ENCODE measurements around the gene IFNB1.
A peak's percentile ranks its signal among the peaks of the same experiment; 100 is the strongest.

Gene IFNB1

GRCh38 chr9:21096172-21096900 is 18.6 kb upstream of the IFNB1 start:
- no peak overlapping the region for H3K4me3 ChIP-seq (ENCODE audit: insufficient read depth, low read depth, low read length, poor library complexity, severe bottlenecking)

GRCh38 chr9:21095561-21095960 is 17.8 kb upstream of the IFNB1 start:
- Histone ChIP-seq H3K27me3 (replicated peaks; ENCODE audit: control insufficient read depth, insufficient read depth, low read length, poor library complexity, severe bottlenecking) (no peaks in the 10 kb centered on the region), H3K36me3 (ENCODE audit: control insufficient read depth, insufficient read depth, low read length) (no peaks in the 10 kb centered on the region), H3K4me3 (ENCODE audit: insufficient read depth, low read depth, low read length, poor library complexity, severe bottlenecking) (no peak overlapping the region), H3K27ac (ENCODE audit: insufficient read depth, low read length, poor library complexity, severe bottlenecking) (peak overlapping the region; percentile 10), H3K4me1 (ENCODE audit: control insufficient read depth, insufficient read depth, low read length, poor library complexity, severe bottlenecking) (peaks cover 11% of the 10 kb centered on the region), H3K9me3 (ENCODE audit: control insufficient read depth, low read length) (no peaks in the 10 kb centered on the region)
- no peak for DNase-seq

More at GRCh38 chr9:21096172-21096900, 18.6 kb upstream of the IFNB1 start:
- peak in 1 of 3 donors; percentile 10 for DNase-seq
- Histone ChIP-seq H3K36me3 (ENCODE audit: control insufficient read depth, insufficient read depth, low read length) (no peaks in the 10 kb centered on the region), H3K27ac (ENCODE audit: insufficient read depth, low read length, poor library complexity, severe bottlenecking) (peak overlapping the region; percentile 33), H3K27me3 (replicated peaks; ENCODE audit: control insufficient read depth, insufficient read depth, low read length, poor library complexity, severe bottlenecking) (no peaks in the 10 kb centered on the region), H3K4me1 (ENCODE audit: control insufficient read depth, insufficient read depth, low read length, poor library complexity, severe bottlenecking) (peaks cover 11% of the 10 kb centered on the region), H3K9me3 (ENCODE audit: control insufficient read depth, low read length) (no peaks in the 10 kb centered on the region)

- no peak for DNase-seq
- H3K27me3 ChIP-seq (replicated peaks; ENCODE audit: control insufficient read depth, insufficient read depth, low read length, poor library complexity, severe bottlenecking) = no peaks in the 10 kb centered on the region
- H3K9me3 ChIP-seq (ENCODE audit: control insufficient read depth, low read length) = peaks cover 6% of the 10 kb centered on the region
- no peak overlapping the region for H3K4me3 ChIP-seq (ENCODE audit: insufficient read depth, low read depth, low read length, poor library complexity, severe bottlenecking)
- no peak overlapping the region for H3K27ac ChIP-seq (ENCODE audit: insufficient read depth, low read length, poor library complexity, severe bottlenecking)
- H3K4me1 ChIP-seq (ENCODE audit: control insufficient read depth, insufficient read depth, low read length, poor library complexity, severe bottlenecking) = peaks cover 6% of the 10 kb centered on the region
- H3K36me3 ChIP-seq (ENCODE audit: control insufficient read depth, insufficient read depth, low read length) = no peaks in the 10 kb centered on the region
These were observed 8.8 kb upstream of the IFNB1 start for GRCh38 chr9:21086538-21086937.

GRCh38 chr9:21085005-21085404 is 7.3 kb upstream of the IFNB1 start:
- Histone ChIP-seq H3K36me3 (ENCODE audit: control insufficient read depth, insufficient read depth, low read length) (no peaks in the 10 kb centered on the region), H3K27me3 (replicated peaks; ENCODE audit: control insufficient read depth, insufficient read depth, low read length, poor library complexity, severe bottlenecking) (no peaks in the 10 kb centered on the region), H3K9me3 (ENCODE audit: control insufficient read depth, low read length) (peaks cover 6% of the 10 kb centered on the region), H3K4me3 (ENCODE audit: insufficient read depth, low read depth, low read length, poor library complexity, severe bottlenecking) (no peak overlapping the region), H3K4me1 (ENCODE audit: control insufficient read depth, insufficient read depth, low read length, poor library complexity, severe bottlenecking) (peaks cover 10% of the 10 kb centered on the region), H3K27ac (ENCODE audit: insufficient read depth, low read length, poor library complexity, severe bottlenecking) (no peak overlapping the region)
- DNase-seq = no peak

- no peak for DNase-seq
- Histone ChIP-seq H3K9me3 (ENCODE audit: control insufficient read depth, low read length) (peaks cover 6% of the 10 kb centered on the region), H3K4me3 (ENCODE audit: insufficient read depth, low read depth, low read length, poor library complexity, severe bottlenecking) (no peak overlapping the region), H3K4me1 (ENCODE audit: control insufficient read depth, insufficient read depth, low read length, poor library complexity, severe bottlenecking) (peaks cover 10% of the 10 kb centered on the region), H3K27me3 (replicated peaks; ENCODE audit: control insufficient read depth, insufficient read depth, low read length, poor library complexity, severe bottlenecking) (no peaks in the 10 kb centered on the region), H3K27ac (ENCODE audit: insufficient read depth, low read length, poor library complexity, severe bottlenecking) (no peak overlapping the region), H3K36me3 (ENCODE audit: control insufficient read depth, insufficient read depth, low read length) (no peaks in the 10 kb centered on the region)
These were observed 6.6 kb upstream of the IFNB1 start for GRCh38 chr9:21084242-21084850.

- H3K27me3 ChIP-seq (replicated peaks; ENCODE audit: control insufficient read depth, insufficient read depth, low read length, poor library complexity, severe bottlenecking) = no peaks in the 10 kb centered on the region
- H3K36me3 ChIP-seq (ENCODE audit: control insufficient read depth, insufficient read depth, low read length) = no peaks in the 10 kb centered on the region
- no peak overlapping the region for H3K27ac ChIP-seq (ENCODE audit: insufficient read depth, low read length, poor library complexity, severe bottlenecking)
- peaks cover 6% of the 10 kb centered on the region for H3K9me3 ChIP-seq (ENCODE audit: control insufficient read depth, low read length)
- no peak for DNase-seq
- H3K4me1 ChIP-seq (ENCODE audit: control insufficient read depth, insufficient read depth, low read length, poor library complexity, severe bottlenecking) = peaks cover 10% of the 10 kb centered on the region
- H3K4me3 ChIP-seq (ENCODE audit: insufficient read depth, low read depth, low read length, poor library complexity, severe bottlenecking) = no peak overlapping the region
These were observed 4.9 kb upstream of the IFNB1 start for GRCh38 chr9:21082671-21083070.

- Histone ChIP-seq H3K36me3 (ENCODE audit: control insufficient read depth, insufficient read depth, low read length) (no peaks in the 10 kb centered on the region), H3K9me3 (ENCODE audit: control insufficient read depth, low read length) (peaks cover under 1% of the 10 kb centered on the region), H3K27ac (ENCODE audit: insufficient read depth, low read length, poor library complexity, severe bottlenecking) (no peak overlapping the region), H3K27me3 (replicated peaks; ENCODE audit: control insufficient read depth, insufficient read depth, low read length, poor library complexity, severe bottlenecking) (no peaks in the 10 kb centered on the region), H3K4me1 (ENCODE audit: control insufficient read depth, insufficient read depth, low read length, poor library complexity, severe bottlenecking) (peaks cover 10% of the 10 kb centered on the region), H3K4me3 (ENCODE audit: insufficient read depth, low read depth, low read length, poor library complexity, severe bottlenecking) (no peak overlapping the region)
- no peak for DNase-seq
These were observed 4.3 kb upstream of the IFNB1 start for GRCh38 chr9:21081999-21082398.

- H3K9me3 ChIP-seq (ENCODE audit: control insufficient read depth, low read length) = no peaks in the 10 kb centered on the region
- H3K4me1 ChIP-seq (ENCODE audit: control insufficient read depth, insufficient read depth, low read length, poor library complexity, severe bottlenecking) = peaks cover 10% of the 10 kb centered on the region
- no peak for DNase-seq
- no peak overlapping the region for H3K27ac ChIP-seq (ENCODE audit: insufficient read depth, low read length, poor library complexity, severe bottlenecking)
- no peaks in the 10 kb centered on the region for H3K36me3 ChIP-seq (ENCODE audit: control insufficient read depth, insufficient read depth, low read length)
- no peak overlapping the region for H3K4me3 ChIP-seq (ENCODE audit: insufficient read depth, low read depth, low read length, poor library complexity, severe bottlenecking)
- H3K27me3 ChIP-seq (replicated peaks; ENCODE audit: control insufficient read depth, insufficient read depth, low read length, poor library complexity, severe bottlenecking) = no peaks in the 10 kb centered on the region
These were observed 3.7 kb upstream of the IFNB1 start for GRCh38 chr9:21081451-21081850.

GRCh38 chr9:21080793-21081192 is 3.1 kb upstream of the IFNB1 start:
- Histone ChIP-seq H3K27ac (ENCODE audit: insufficient read depth, low read length, poor library complexity, severe bottlenecking) (no peak overlapping the region), H3K36me3 (ENCODE audit: control insufficient read depth, insufficient read depth, low read length) (no peaks in the 10 kb centered on the region), H3K4me1 (ENCODE audit: control insufficient read depth, insufficient read depth, low read length, poor library complexity, severe bottlenecking) (peaks cover 10% of the 10 kb centered on the region), H3K27me3 (replicated peaks; ENCODE audit: control insufficient read depth, insufficient read depth, low read length, poor library complexity, severe bottlenecking) (no peaks in the 10 kb centered on the region), H3K9me3 (ENCODE audit: control insufficient read depth, low read length) (no peaks in the 10 kb centered on the region), H3K4me3 (ENCODE audit: insufficient read depth, low read depth, low read length, poor library complexity, severe bottlenecking) (no peak overlapping the region)
- no peak for DNase-seq

- no peak overlapping the region for H3K4me3 ChIP-seq (ENCODE audit: insufficient read depth, low read depth, low read length, poor library complexity, severe bottlenecking)
- H3K27me3 ChIP-seq (replicated peaks; ENCODE audit: control insufficient read depth, insufficient read depth, low read length, poor library complexity, severe bottlenecking) = no peaks in the 10 kb centered on the region
- H3K9me3 ChIP-seq (ENCODE audit: control insufficient read depth, low read length) = no peaks in the 10 kb centered on the region
- no peak for DNase-seq
- no peak overlapping the region for H3K27ac ChIP-seq (ENCODE audit: insufficient read depth, low read length, poor library complexity, severe bottlenecking)
- no peaks in the 10 kb centered on the region for H3K36me3 ChIP-seq (ENCODE audit: control insufficient read depth, insufficient read depth, low read length)
- H3K4me1 ChIP-seq (ENCODE audit: control insufficient read depth, insufficient read depth, low read length, poor library complexity, severe bottlenecking) = peaks cover 10% of the 10 kb centered on the region
These were observed 960 bp upstream of the IFNB1 start for GRCh38 chr9:21078702-21079101.

Data from effector memory CD4-positive, alpha-beta T cell (primary cell).